OCI-M2 (cell line): Measurements from ENCODE around the gene PRPSAP1.
"Not testable (repeated sequence)": the region's sequence is repeated elsewhere in the genome, so short reads cannot be mapped to it uniquely, and the experiment has no call there.

Source experiments
- DNase-seq: peaks from one replicate; lab custom pipeline; 2025; ENCODE audit not compliant: unreplicated experiment; lab: John Stamatoyannopoulos, UW

The PRPSAP1 gene

GRCh38 chr17:76278268-76278908 is 75.3 kb downstream of the PRPSAP1 start:
- no peak for DNase-seq

GRCh38 chr17:76277300-76278267 is 76.1 kb downstream of the PRPSAP1 start:
- DNase-seq, result no peak

GRCh38 chr17:76276461-76277299 is 77.0 kb downstream of the PRPSAP1 start:
- DNase-seq, result no peak

- no peak for DNase-seq
Observed at GRCh38 chr17:76276069-76276431, 77.7 kb downstream of the PRPSAP1 start.

GRCh38 chr17:76275382-76276068 is 78.2 kb downstream of the PRPSAP1 start:
- DNase-seq, result no peak

GRCh38 chr17:76274112-76274956 is 79.4 kb downstream of the PRPSAP1 start:
- no peak for DNase-seq

GRCh38 chr17:76273445-76274111 is 80.1 kb downstream of the PRPSAP1 start:
- no peak for DNase-seq

- DNase-seq, result no peak
Observed at GRCh38 chr17:76272541-76273444, 80.9 kb downstream of the PRPSAP1 start.

GRCh38 chr17:76271669-76272540 is 81.8 kb downstream of the PRPSAP1 start:
- no peak for DNase-seq

- DNase-seq, result no peak
Observed at GRCh38 chr17:76270770-76271668, 82.7 kb downstream of the PRPSAP1 start.

- DNase-seq, result no peak
Observed at GRCh38 chr17:76270127-76270592, 83.6 kb downstream of the PRPSAP1 start.

GRCh38 chr17:76268991-76269981 is 84.4 kb downstream of the PRPSAP1 start:
- DNase-seq, result no peak

GRCh38 chr17:76268015-76268749 is 85.5 kb downstream of the PRPSAP1 start:
- no peak for DNase-seq

- not testable (repeated sequence) for DNase-seq
Observed at GRCh38 chr17:76267581-76268001, 86.1 kb downstream of the PRPSAP1 start.
